BE2C (cell line): Measurements from ENCODE around the gene EPB41L1.

Experiments
- DNase-seq: peaks from one replicate; pipeline ENCODE4 v3.0.0-alpha.2; 2020
- H3K27me3 ChIP-seq: fragments of 250-450 bp; sonication (Bioruptor Pico); 2 replicates; pipeline ENCODE4 v1.5.1; 2020; ENCODE audit warnings: mild to moderate bottlenecking
- H3K36me3 ChIP-seq: fragments of 250-450 bp; sonication (Bioruptor Pico); 2 replicates; pipeline ENCODE4 v1.5.1; 2020; ENCODE audit warnings: mild to moderate bottlenecking
- H3K4me1 ChIP-seq: fragments of 250-450 bp; sonication (Bioruptor Pico); 2 replicates; pipeline ENCODE4 v1.5.1; 2020
- H3K4me3 ChIP-seq: 2 replicates; pipeline ENCODE4 v1.5.1; 2011; ENCODE audit warnings: low read depth, low read length
- H3K9me3 ChIP-seq: fragments of 250-450 bp; sonication (Bioruptor Pico); 2 replicates; pipeline ENCODE4 v1.5.1; 2020
- CTCF ChIP-seq: IDR thresholded peaks from 2 replicates; pipeline ENCODE4 v1.5.1; 2012; ENCODE audit warnings: mild to moderate bottlenecking, low read depth, low read length

Gene EPB41L1

GRCh38 chr20:36109251-36109947 lies 45.1 kb upstream of the EPB41L1 start:
- Histone ChIP-seq H3K9me3 (no peaks in the 10 kb centered on the region), H3K4me1 (no peaks in the 10 kb centered on the region), H3K36me3 (no peaks in the 10 kb centered on the region), H3K27me3 (no peaks in the 10 kb centered on the region), H3K4me3 (no peak overlapping the region)
- no peak for DNase-seq
- no peak for TF ChIP-seq CTCF

- Histone ChIP-seq H3K4me1 (no peaks in the 10 kb centered on the region), H3K36me3 (no peaks in the 10 kb centered on the region), H3K9me3 (no peaks in the 10 kb centered on the region), H3K27me3 (no peaks in the 10 kb centered on the region), H3K4me3 (no peak overlapping the region)
- TF ChIP-seq CTCF, result no peak
- no peak for DNase-seq
These were observed 43.5 kb upstream of the EPB41L1 start for GRCh38 chr20:36110994-36111393.

- H3K4me3 ChIP-seq, result no peak overlapping the region
- H3K36me3 ChIP-seq, result no peaks in the 10 kb centered on the region
- H3K4me1 ChIP-seq, result no peaks in the 10 kb centered on the region
- no peak for DNase-seq
- H3K27me3 ChIP-seq, result no peaks in the 10 kb centered on the region
- no peaks in the 10 kb centered on the region for H3K9me3 ChIP-seq
- TF ChIP-seq CTCF, result no peak
These were observed 42.4 kb upstream of the EPB41L1 start for GRCh38 chr20:36112112-36112511.

GRCh38 chr20:36113036-36113435 lies 41.5 kb upstream of the EPB41L1 start:
- Histone ChIP-seq H3K4me1 (no peaks in the 10 kb centered on the region), H3K36me3 (no peaks in the 10 kb centered on the region), H3K4me3 (no peak overlapping the region), H3K27me3 (no peaks in the 10 kb centered on the region), H3K9me3 (no peaks in the 10 kb centered on the region)
- TF ChIP-seq CTCF, result no peak
- no peak for DNase-seq

GRCh38 chr20:36113566-36114250 lies 40.8 kb upstream of the EPB41L1 start:
- Histone ChIP-seq H3K9me3 (no peaks in the 10 kb centered on the region), H3K36me3 (no peaks in the 10 kb centered on the region), H3K4me3 (no peak overlapping the region), H3K27me3 (no peaks in the 10 kb centered on the region), H3K4me1 (no peaks in the 10 kb centered on the region)
- no peak for DNase-seq
- TF ChIP-seq CTCF, result no peak

GRCh38 chr20:36114707-36115106 lies 39.8 kb upstream of the EPB41L1 start:
- H3K36me3 ChIP-seq, result no peaks in the 10 kb centered on the region
- H3K4me3 ChIP-seq, result no peak overlapping the region
- DNase-seq, result no peak
- no peak for TF ChIP-seq CTCF
- H3K9me3 ChIP-seq, result no peaks in the 10 kb centered on the region
- H3K27me3 ChIP-seq, result no peaks in the 10 kb centered on the region
- no peaks in the 10 kb centered on the region for H3K4me1 ChIP-seq
